WTC11 (cell line): ENCODE measurements around the gene DMD. TPM values are rescaled to one million over a fixed set of nuclear protein-coding genes. Genes with fewer than 3 reads are reported as not detected.

ENCODE experiments used
- ATAC-seq: fragments of 200-7000 bp; cut with Tn5 transposase; 2 replicates; pipeline ENCODE4 v1.10.0; 2021; ENCODE audit warnings: mild to moderate bottlenecking, moderate library complexity
- CTCF ChIA-PET: fragments of 300-600 bp; sonication (Branson Sonifier 250); formaldehyde crosslinking; loops from one replicate; lab custom pipeline; 2021; ENCODE audit warnings: antibody characterized with exemption; lab: Charles Lee
- POLR2A ChIA-PET: fragments of 350-600 bp; sonication (Branson Sonifier 250); formaldehyde crosslinking; loops from one replicate; lab custom pipeline; 2021; ENCODE audit warnings: antibody characterized with exemption; lab: Charles Lee
- DNase-seq: peaks from one replicate; pipeline ENCODE4 v3.0.0; 2021; ENCODE audit warnings: low spot score
- H3K27ac Mint-ChIP-seq: 2 replicates; pipeline ENCODE4 v1.8.0; 2021; ENCODE audit warnings: mixed read lengths
- H3K27me3 Mint-ChIP-seq: 2 replicates; pipeline ENCODE4 v1.8.0; 2021; ENCODE audit warnings: low read depth, mild to moderate bottlenecking, moderate library complexity, mixed read lengths
- H3K36me3 Mint-ChIP-seq: 2 replicates; pipeline ENCODE4 v1.8.0; 2021; ENCODE audit warnings: mixed read lengths
- H3K4me1 Mint-ChIP-seq: 2 replicates; pipeline ENCODE4 v1.8.0; 2022; ENCODE audit warnings: mixed read lengths
- H3K4me3 Mint-ChIP-seq: 2 replicates; pipeline ENCODE4 v1.8.0; 2021; ENCODE audit warnings: mild to moderate bottlenecking, moderate library complexity, mixed read lengths
- H3K9me3 Mint-ChIP-seq: 2 replicates; pipeline ENCODE4 v1.8.0; 2021; ENCODE audit warnings: mixed read lengths
- ATF1 ChIP-seq: sonication (generic); formaldehyde crosslinking; IDR thresholded peaks from 2 replicates; pipeline ENCODE4 v1.8.1; 2023; ENCODE audit warnings: mild to moderate bottlenecking, moderate library complexity, missing genetic modification reagents
- E2F5 ChIP-seq: sonication (generic); formaldehyde crosslinking; IDR thresholded peaks from 2 replicates; pipeline ENCODE4 v1.8.1; 2022; ENCODE audit warnings: mild to moderate bottlenecking, moderate library complexity, missing genetic modification reagents
- ETV6 ChIP-seq: sonication (generic); formaldehyde crosslinking; IDR thresholded peaks from 2 replicates; pipeline ENCODE4 v1.8.1; 2022; ENCODE audit warnings: mild to moderate bottlenecking, missing genetic modification reagents
- FOXP1 ChIP-seq: sonication (generic); formaldehyde crosslinking; IDR thresholded peaks from 2 replicates; pipeline ENCODE4 v1.8.0; 2022; ENCODE audit warnings: missing genetic modification reagents, mild to moderate bottlenecking, moderate library complexity, borderline replicate concordance
- GTF2I ChIP-seq: fragments of 250-450 bp; sonication (Bioruptor Pico); conservative IDR thresholded peaks from 2 replicates; pipeline ENCODE4 v1.4.0; 2021; ENCODE audit warnings: mild to moderate bottlenecking
- IRF2 ChIP-seq: sonication (generic); formaldehyde crosslinking; IDR thresholded peaks from 2 replicates; pipeline ENCODE4 v1.8.0; 2022; ENCODE audit warnings: low read depth, missing genetic modification reagents, borderline replicate concordance
- JUN ChIP-seq: sonication (generic); formaldehyde crosslinking; IDR thresholded peaks from 2 replicates; pipeline ENCODE4 v1.8.0; 2023; ENCODE audit warnings: mild to moderate bottlenecking, missing genetic modification reagents
- NFYB ChIP-seq: sonication (generic); formaldehyde crosslinking; conservative IDR thresholded peaks from 2 replicates; pipeline ENCODE4 v1.8.0; 2022; ENCODE audit warnings: low read depth, missing genetic modification reagents
- OVOL2 ChIP-seq: fragments of 250-450 bp; sonication (Bioruptor Pico); IDR thresholded peaks from 2 replicates; pipeline ENCODE4 v1.9.0; 2021; ENCODE audit warnings: mild to moderate bottlenecking, borderline replicate concordance
- PREB ChIP-seq: sonication (generic); formaldehyde crosslinking; IDR thresholded peaks from 2 replicates; pipeline ENCODE4 v1.8.1; 2022; ENCODE audit warnings: mild to moderate bottlenecking, missing genetic modification reagents, moderate library complexity, borderline replicate concordance
- RORB ChIP-seq: fragments of 250-450 bp; sonication (Bioruptor Pico); IDR thresholded peaks from 2 replicates; pipeline ENCODE4 v1.9.0; 2021; ENCODE audit warnings: mild to moderate bottlenecking
- SMAD3 ChIP-seq: sonication (generic); formaldehyde crosslinking; IDR thresholded peaks from 2 replicates; pipeline ENCODE4 v1.8.0; 2022; ENCODE audit warnings: missing genetic modification reagents, mild to moderate bottlenecking, borderline replicate concordance
- TEAD4 ChIP-seq: sonication (generic); formaldehyde crosslinking; IDR thresholded peaks from 2 replicates; pipeline ENCODE4 v1.8.0; 2022; ENCODE audit warnings: mild to moderate bottlenecking, missing genetic modification reagents
- USF1 ChIP-seq: sonication (generic); formaldehyde crosslinking; IDR thresholded peaks from 2 replicates; pipeline ENCODE4 v1.8.0; 2022; ENCODE audit warnings: mild to moderate bottlenecking, missing genetic modification reagents
- ZNF396 ChIP-seq: fragments of 250-450 bp; sonication (Bioruptor Pico); IDR thresholded peaks from 2 replicates; pipeline ENCODE4 v1.8.0; 2021; ENCODE audit warnings: mild to moderate bottlenecking, moderate library complexity, borderline replicate concordance
- ZNF671 ChIP-seq: fragments of 250-450 bp; sonication (Bioruptor Pico); IDR thresholded peaks from 2 replicates; pipeline ENCODE4 v1.8.0; 2021; ENCODE audit warnings: mild to moderate bottlenecking
- total RNA-seq: library from RNA; stranded (reverse); gene quantifications from 3 replicates; pipeline ENCODE4 v1.2.3, GENCODE V29; 2021
- TF ChIP-seq, protein P1 (sequence below): sonication (generic); formaldehyde crosslinking; IDR thresholded peaks from 2 replicates; pipeline ENCODE4 v1.8.0; 2022; ENCODE audit warnings: mild to moderate bottlenecking, missing genetic modification reagents
- TF ChIP-seq, protein P2 (sequence below): sonication (generic); formaldehyde crosslinking; IDR thresholded peaks from 2 replicates; pipeline ENCODE4 v1.8.1; 2023; ENCODE audit warnings: mild to moderate bottlenecking, missing genetic modification reagents, borderline replicate concordance
- TF ChIP-seq, protein P3 (sequence below): sonication (generic); formaldehyde crosslinking; IDR thresholded peaks from 2 replicates; pipeline ENCODE4 v1.8.1; 2023; ENCODE audit warnings: mild to moderate bottlenecking, missing genetic modification reagents, moderate library complexity
- TF ChIP-seq, protein P4 (sequence below): fragments of 200-600 bp; IDR thresholded peaks from 2 replicates; pipeline ENCODE4 v1.8.0; 2022; ENCODE audit warnings: antibody characterized with exemption

The DMD gene
- total RNA-seq, 1 experiment from 2014 or later: 9.1 TPM

DNA sequence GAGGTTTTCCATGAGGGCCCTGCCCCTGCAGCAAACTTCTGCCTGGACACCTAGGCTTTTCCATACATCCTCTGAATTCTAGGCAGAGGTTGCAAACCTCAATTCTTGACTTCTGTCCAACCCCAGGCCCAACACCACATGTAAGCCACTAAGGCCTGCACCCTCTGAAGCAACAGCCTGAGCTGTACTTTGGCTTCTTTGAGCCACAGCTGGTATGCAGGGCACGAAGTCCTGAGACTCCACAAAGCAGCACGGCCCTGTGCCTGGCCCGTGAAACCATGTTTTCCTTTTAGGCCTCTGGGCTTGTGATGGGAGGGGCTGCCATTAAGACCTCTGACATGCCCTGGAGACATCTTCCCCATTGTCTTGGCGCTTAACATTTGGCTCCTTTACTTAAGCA is 1411.1 kb downstream of the DMD start (continued):
- TF ChIP-seq IRF2 (CRISPR knock-in tag) (no peak), PREB (CRISPR knock-in tag) (no peak), USF1 (CRISPR knock-in tag) (no peak), TEAD4 (CRISPR knock-in tag) (no peak), OVOL2 (no peak), SMAD3 (no peak), FOXP1 (no peak), ZNF671 (no peak), ETV6 (CRISPR knock-in tag) (no peak)
- TF ChIP-seq, protein P1, sequence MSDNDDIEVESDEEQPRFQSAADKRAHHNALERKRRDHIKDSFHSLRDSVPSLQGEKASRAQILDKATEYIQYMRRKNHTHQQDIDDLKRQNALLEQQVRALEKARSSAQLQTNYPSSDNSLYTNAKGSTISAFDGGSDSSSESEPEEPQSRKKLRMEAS (CRISPR knock-in tag): no peak
- TF ChIP-seq, all 79 proteins: peak for 0

DNA sequence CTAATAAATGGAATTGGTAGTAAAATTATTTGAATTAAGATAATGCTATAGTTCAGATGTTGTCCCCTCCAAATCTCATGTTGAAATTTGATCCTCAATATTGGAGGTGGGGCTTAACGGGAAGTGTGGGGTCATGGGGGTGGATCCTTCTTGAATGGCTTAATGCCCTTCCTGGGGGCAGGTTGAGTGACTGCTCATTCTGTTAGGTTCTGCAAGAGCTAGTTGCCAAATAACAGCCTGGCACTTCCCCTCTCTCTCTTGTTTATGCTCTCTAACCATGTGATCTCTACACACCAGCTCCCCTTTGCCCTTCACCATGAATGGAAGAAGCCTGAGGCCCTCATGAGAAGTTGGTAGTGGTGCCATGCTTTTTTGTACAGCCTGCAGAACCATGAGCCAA is 1414.7 kb downstream of the DMD start:
- ATAC-seq (no peak), DNase-seq (no peak)
- Mint-ChIP-seq H3K9me3 (no peaks in the 10 kb centered on the region; the same call in 1 of the 2 replicates), H3K36me3 (0 out of 2 replicates have a peak, but pooled peaks cover 4% of the 10 kb centered on the region), H3K27me3 (no peaks in the 10 kb centered on the region), H3K4me3 (no peak overlapping the region), H3K27ac (no peak overlapping the region), H3K4me1 (peaks cover 2% of the 10 kb centered on the region; the same call in 1 of the 2 replicates)
- ChIA-PET POLR2A (no interaction called here), CTCF (no interaction called here)
- TF ChIP-seq, protein P2, sequence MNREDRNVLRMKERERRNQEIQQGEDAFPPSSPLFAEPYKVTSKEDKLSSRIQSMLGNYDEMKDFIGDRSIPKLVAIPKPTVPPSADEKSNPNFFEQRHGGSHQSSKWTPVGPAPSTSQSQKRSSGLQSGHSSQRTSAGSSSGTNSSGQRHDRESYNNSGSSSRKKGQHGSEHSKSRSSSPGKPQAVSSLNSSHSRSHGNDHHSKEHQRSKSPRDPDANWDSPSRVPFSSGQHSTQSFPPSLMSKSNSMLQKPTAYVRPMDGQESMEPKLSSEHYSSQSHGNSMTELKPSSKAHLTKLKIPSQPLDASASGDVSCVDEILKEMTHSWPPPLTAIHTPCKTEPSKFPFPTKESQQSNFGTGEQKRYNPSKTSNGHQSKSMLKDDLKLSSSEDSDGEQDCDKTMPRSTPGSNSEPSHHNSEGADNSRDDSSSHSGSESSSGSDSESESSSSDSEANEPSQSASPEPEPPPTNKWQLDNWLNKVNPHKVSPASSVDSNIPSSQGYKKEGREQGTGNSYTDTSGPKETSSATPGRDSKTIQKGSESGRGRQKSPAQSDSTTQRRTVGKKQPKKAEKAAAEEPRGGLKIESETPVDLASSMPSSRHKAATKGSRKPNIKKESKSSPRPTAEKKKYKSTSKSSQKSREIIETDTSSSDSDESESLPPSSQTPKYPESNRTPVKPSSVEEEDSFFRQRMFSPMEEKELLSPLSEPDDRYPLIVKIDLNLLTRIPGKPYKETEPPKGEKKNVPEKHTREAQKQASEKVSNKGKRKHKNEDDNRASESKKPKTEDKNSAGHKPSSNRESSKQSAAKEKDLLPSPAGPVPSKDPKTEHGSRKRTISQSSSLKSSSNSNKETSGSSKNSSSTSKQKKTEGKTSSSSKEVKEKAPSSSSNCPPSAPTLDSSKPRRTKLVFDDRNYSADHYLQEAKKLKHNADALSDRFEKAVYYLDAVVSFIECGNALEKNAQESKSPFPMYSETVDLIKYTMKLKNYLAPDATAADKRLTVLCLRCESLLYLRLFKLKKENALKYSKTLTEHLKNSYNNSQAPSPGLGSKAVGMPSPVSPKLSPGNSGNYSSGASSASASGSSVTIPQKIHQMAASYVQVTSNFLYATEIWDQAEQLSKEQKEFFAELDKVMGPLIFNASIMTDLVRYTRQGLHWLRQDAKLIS (CRISPR knock-in tag): no peak
- TF ChIP-seq RORB: no peak

- no peak overlapping the region for H3K27ac Mint-ChIP-seq
- no peaks in the 10 kb centered on the region for H3K27me3 Mint-ChIP-seq
- peaks cover 6% of the 10 kb centered on the region; the same call in 1 of the 2 replicates for H3K9me3 Mint-ChIP-seq
- CTCF ChIA-PET: no interaction called here
- TF ChIP-seq E2F5 (CRISPR knock-in tag): no peak
- no peak for TF ChIP-seq RORB
- TF ChIP-seq, protein P3, sequence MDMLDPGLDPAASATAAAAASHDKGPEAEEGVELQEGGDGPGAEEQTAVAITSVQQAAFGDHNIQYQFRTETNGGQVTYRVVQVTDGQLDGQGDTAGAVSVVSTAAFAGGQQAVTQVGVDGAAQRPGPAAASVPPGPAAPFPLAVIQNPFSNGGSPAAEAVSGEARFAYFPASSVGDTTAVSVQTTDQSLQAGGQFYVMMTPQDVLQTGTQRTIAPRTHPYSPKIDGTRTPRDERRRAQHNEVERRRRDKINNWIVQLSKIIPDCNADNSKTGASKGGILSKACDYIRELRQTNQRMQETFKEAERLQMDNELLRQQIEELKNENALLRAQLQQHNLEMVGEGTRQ: no peak
- no peak for TF ChIP-seq FOXP1
- TF ChIP-seq ATF1 (CRISPR knock-in tag): no peak
- TF ChIP-seq NFYB (CRISPR knock-in tag): no peak
- TF ChIP-seq GTF2I: no peak
- TF ChIP-seq ZNF396 (CRISPR knock-in tag): no peak
- no peak for TF ChIP-seq JUN (CRISPR knock-in tag)
- TF ChIP-seq, protein P4, sequence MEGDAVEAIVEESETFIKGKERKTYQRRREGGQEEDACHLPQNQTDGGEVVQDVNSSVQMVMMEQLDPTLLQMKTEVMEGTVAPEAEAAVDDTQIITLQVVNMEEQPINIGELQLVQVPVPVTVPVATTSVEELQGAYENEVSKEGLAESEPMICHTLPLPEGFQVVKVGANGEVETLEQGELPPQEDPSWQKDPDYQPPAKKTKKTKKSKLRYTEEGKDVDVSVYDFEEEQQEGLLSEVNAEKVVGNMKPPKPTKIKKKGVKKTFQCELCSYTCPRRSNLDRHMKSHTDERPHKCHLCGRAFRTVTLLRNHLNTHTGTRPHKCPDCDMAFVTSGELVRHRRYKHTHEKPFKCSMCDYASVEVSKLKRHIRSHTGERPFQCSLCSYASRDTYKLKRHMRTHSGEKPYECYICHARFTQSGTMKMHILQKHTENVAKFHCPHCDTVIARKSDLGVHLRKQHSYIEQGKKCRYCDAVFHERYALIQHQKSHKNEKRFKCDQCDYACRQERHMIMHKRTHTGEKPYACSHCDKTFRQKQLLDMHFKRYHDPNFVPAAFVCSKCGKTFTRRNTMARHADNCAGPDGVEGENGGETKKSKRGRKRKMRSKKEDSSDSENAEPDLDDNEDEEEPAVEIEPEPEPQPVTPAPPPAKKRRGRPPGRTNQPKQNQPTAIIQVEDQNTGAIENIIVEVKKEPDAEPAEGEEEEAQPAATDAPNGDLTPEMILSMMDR: no peak
- POLR2A ChIA-PET: no interaction called here
- H3K36me3 Mint-ChIP-seq: no peaks in the 10 kb centered on the region
- no peak overlapping the region for H3K4me3 Mint-ChIP-seq
- no peak for ATAC-seq
- DNase-seq: no peak
- H3K4me1 Mint-ChIP-seq: peaks cover 8% of the 10 kb centered on the region
These were observed 1463.9 kb downstream of the DMD start for GRCh38 chrX:31747411-31747810.
